DOHH2 (cell line): ENCODE data around the gene GDPGP1.

ENCODE experiments used
- EZH2phosphoT487 ChIP-seq: fragments of 200-600 bp; sonication (generic); IDR thresholded peaks from 2 replicates; pipeline ENCODE4 v1.6.1; 2017; ENCODE audit warnings: borderline replicate concordance, mild to moderate bottlenecking, antibody characterized with exemption, low read length, moderate library complexity, mixed read lengths
- TF ChIP-seq, protein P1 (sequence below): fragments of 200-600 bp; sonication (generic); IDR thresholded peaks from one replicate; pipeline ENCODE4 v1.5.1; 2014; ENCODE audit warnings: antibody characterized with exemption, mild to moderate bottlenecking, low read depth, low read length; ENCODE audit not compliant: poor library complexity, severe bottlenecking

DNA sequence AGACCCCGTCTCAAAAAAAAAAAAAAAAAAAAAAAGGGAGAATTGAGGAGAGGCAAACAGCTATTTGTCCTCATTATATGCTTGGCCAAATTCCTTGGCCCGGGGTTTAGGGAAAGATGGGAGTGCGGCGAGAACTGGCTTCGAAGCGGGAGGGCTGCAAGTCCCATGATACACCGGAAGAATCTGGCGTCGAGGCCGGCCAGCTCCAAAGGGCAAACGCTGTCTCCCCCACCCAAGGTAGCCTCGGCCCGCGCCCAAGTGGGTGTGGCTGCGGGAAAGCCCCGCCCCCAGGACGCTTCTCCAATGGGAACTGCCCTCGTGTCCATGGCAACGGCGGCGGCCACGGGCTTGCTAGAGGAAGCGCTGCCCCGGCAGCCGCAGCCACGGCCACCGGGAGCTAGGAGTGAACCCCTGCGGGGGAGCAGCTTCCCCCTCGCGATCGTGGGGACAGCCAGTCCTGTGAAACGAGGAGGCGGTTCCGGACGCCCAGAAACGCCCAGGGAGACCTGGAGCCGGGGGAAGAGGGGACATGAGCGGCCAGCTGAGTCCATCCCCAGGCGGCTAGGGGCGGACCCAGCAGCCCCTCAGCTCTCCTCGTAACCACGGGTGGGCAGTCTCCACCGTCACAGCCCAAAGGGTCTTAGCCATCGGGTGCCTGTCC, 15.3 kb downstream of the GDPGP1 start, which contains the start of gene TTLL13:
- TF ChIP-seq, protein P1, sequence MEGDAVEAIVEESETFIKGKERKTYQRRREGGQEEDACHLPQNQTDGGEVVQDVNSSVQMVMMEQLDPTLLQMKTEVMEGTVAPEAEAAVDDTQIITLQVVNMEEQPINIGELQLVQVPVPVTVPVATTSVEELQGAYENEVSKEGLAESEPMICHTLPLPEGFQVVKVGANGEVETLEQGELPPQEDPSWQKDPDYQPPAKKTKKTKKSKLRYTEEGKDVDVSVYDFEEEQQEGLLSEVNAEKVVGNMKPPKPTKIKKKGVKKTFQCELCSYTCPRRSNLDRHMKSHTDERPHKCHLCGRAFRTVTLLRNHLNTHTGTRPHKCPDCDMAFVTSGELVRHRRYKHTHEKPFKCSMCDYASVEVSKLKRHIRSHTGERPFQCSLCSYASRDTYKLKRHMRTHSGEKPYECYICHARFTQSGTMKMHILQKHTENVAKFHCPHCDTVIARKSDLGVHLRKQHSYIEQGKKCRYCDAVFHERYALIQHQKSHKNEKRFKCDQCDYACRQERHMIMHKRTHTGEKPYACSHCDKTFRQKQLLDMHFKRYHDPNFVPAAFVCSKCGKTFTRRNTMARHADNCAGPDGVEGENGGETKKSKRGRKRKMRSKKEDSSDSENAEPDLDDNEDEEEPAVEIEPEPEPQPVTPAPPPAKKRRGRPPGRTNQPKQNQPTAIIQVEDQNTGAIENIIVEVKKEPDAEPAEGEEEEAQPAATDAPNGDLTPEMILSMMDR: no peak
- TF ChIP-seq EZH2phosphoT487: no peak
